ENCODE data around the gene B3GNT8. TPM values are rescaled to one million over a fixed set of nuclear protein-coding genes. Genes with fewer than 3 reads are reported as not detected.

The B3GNT8 gene
- total RNA-seq, 1 experiment from 2014 or later, result not detected

DNA sequence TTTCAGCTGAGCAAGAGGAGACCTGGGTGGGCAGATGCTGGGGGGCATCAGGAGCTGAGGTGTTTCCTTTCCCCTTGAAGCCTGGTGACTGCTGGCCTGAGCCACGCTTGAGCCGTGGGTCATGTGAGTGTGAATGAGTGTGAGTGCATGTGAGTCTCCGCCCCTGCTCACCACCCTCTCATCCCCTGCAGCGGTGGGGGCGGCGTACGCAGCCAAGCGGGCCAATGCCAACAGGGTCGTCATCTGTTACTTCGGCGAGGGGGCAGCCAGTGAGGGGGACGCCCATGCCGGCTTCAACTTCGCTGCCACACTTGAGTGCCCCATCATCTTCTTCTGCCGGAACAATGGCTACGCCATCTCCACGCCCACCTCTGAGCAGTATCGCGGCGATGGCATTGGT, 5.2 kb downstream of the B3GNT8 start:
- CTCF ChIA-PET, result no interaction called here
- peaks cover 3% of the 10 kb centered on the region in 2 experiments; a peak in 2 of 4 replicates for H3K36me3 ChIP-seq (ENCODE audit: control insufficient read depth in 1 of 2, insufficient read depth in 2 of 2, low read length in 2 of 2)
- H3K79me2 ChIP-seq (ENCODE audit: insufficient read depth, low read length), result no peaks in the 10 kb centered on the region
- H3K27ac ChIP-seq (ENCODE audit: low read depth, low read length), result no peak overlapping the region
- intact Hi-C loops (cut with micrococcal nuclease), result no loop called here
- peaks cover 0 to 2% of the 10 kb centered on the region in 2 experiments; a peak in 2 of 4 replicates for H3K4me1 ChIP-seq (ENCODE audit: control insufficient read depth in 1 of 2, insufficient read depth in 2 of 2, low read length in 2 of 2)
- no peaks in the 10 kb centered on the region for H3K9me3 ChIP-seq (ENCODE audit: control insufficient read depth in 1 of 2, insufficient read depth in 1 of 2, low read depth in 1 of 2, low read length in 2 of 2)
- H3K9me2 ChIP-seq (ENCODE audit: insufficient read depth), result no peaks in the 10 kb centered on the region
- H3K27me3 ChIP-seq (ENCODE audit: insufficient read depth, low read length), result no peaks in the 10 kb centered on the region
- TF ChIP-seq, protein P1, sequence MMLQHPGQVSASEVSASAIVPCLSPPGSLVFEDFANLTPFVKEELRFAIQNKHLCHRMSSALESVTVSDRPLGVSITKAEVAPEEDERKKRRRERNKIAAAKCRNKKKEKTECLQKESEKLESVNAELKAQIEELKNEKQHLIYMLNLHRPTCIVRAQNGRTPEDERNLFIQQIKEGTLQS (IDR thresholded peaks at IDR 0.05), result no peak
- TF ChIP-seq EGR1 (IDR thresholded peaks at IDR 0.05; ENCODE audit: low read depth), result no peak
- TF ChIP-seq ELF1 (IDR thresholded peaks at IDR 0.05; ENCODE audit: borderline replicate concordance, low read depth), result no peak
- TF ChIP-seq, protein P2, sequence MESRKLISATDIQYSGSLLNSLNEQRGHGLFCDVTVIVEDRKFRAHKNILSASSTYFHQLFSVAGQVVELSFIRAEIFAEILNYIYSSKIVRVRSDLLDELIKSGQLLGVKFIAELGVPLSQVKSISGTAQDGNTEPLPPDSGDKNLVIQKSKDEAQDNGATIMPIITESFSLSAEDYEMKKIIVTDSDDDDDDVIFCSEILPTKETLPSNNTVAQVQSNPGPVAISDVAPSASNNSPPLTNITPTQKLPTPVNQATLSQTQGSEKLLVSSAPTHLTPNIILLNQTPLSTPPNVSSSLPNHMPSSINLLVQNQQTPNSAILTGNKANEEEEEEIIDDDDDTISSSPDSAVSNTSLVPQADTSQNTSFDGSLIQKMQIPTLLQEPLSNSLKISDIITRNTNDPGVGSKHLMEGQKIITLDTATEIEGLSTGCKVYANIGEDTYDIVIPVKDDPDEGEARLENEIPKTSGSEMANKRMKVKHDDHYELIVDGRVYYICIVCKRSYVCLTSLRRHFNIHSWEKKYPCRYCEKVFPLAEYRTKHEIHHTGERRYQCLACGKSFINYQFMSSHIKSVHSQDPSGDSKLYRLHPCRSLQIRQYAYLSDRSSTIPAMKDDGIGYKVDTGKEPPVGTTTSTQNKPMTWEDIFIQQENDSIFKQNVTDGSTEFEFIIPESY (IDR thresholded peaks at IDR 0.05; ENCODE audit: extremely low read depth, insufficient replicate concordance, low read length), result no peak
- no peak for TF ChIP-seq SIN3A (IDR thresholded peaks at IDR 0.05; ENCODE audit: low read depth)
- no peak for TF ChIP-seq SRF (IDR thresholded peaks at IDR 0.05; ENCODE audit: low read depth)
- no peak for TF ChIP-seq POLR2AphosphoS5 (IDR thresholded peaks at IDR 0.05; ENCODE audit: low read depth, low read length)
- no peak for TF ChIP-seq EZH2phosphoT487 (IDR thresholded peaks at IDR 0.05; ENCODE audit: borderline replicate concordance)
- no peak for TF ChIP-seq YY1 (IDR thresholded peaks at IDR 0.05; ENCODE audit: extremely low read depth, insufficient replicate concordance, low read depth, low read length)
- TF ChIP-seq ZFX (IDR thresholded peaks at IDR 0.05), result no peak
- no peak for TF ChIP-seq POLR2A (IDR thresholded peaks at IDR 0.05; ENCODE audit: borderline replicate concordance, extremely low read depth, insufficient read depth, insufficient read length)
- TF ChIP-seq, protein P3, sequence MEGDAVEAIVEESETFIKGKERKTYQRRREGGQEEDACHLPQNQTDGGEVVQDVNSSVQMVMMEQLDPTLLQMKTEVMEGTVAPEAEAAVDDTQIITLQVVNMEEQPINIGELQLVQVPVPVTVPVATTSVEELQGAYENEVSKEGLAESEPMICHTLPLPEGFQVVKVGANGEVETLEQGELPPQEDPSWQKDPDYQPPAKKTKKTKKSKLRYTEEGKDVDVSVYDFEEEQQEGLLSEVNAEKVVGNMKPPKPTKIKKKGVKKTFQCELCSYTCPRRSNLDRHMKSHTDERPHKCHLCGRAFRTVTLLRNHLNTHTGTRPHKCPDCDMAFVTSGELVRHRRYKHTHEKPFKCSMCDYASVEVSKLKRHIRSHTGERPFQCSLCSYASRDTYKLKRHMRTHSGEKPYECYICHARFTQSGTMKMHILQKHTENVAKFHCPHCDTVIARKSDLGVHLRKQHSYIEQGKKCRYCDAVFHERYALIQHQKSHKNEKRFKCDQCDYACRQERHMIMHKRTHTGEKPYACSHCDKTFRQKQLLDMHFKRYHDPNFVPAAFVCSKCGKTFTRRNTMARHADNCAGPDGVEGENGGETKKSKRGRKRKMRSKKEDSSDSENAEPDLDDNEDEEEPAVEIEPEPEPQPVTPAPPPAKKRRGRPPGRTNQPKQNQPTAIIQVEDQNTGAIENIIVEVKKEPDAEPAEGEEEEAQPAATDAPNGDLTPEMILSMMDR (IDR thresholded peaks at IDR 0.05 in 2 of 3, conservative IDR thresholded peaks at IDR 0.05 in 1 of 3; ENCODE audit: borderline replicate concordance in 1 of 3, insufficient read depth in 1 of 3, low read depth in 2 of 3, low read length in 2 of 3), result no peak
- no peak for TF ChIP-seq CEBPB (IDR thresholded peaks at IDR 0.05; ENCODE audit: low read depth)
- no peak for TF ChIP-seq RAD21 (IDR thresholded peaks at IDR 0.05; ENCODE audit: low read depth)
- no peak overlapping the region for H3K9ac ChIP-seq (ENCODE audit: low read length)
- DNase-seq (ENCODE audit: low read depth, low spot score) (no peak), ATAC-seq (no peak)
- POLR2A ChIA-PET, result no interaction called here
- BruUV-seq (replicated peaks), result no TSS peak
- no peak overlapping the region for H2AFZ ChIP-seq (ENCODE audit: low read depth, low read length, poor library complexity, severe bottlenecking)
- RAD21 ChIA-PET (ENCODE audit: low non-redundant PET in 1 of 2, low total read pairs in 2 of 2, uncharacterized antibody in 2 of 2, unreplicated experiment in 2 of 2), result no interaction called here
- H3K4me2 ChIP-seq (ENCODE audit: low read length), result no peak overlapping the region
- no peak overlapping the region for H3K4me3 ChIP-seq (replicated peaks in 1 of 2; ENCODE audit: low read depth in 1 of 2, low read length in 2 of 2)
- no peaks in the 10 kb centered on the region for H4K20me1 ChIP-seq (ENCODE audit: insufficient read depth)

Measured in HCT116 (cell line).